Panc1 (cell line): ENCODE measurements around the gene ESYT2. TPM values are rescaled to one million over a fixed set of nuclear protein-coding genes. Genes with fewer than 3 reads are reported as not detected.

Experiments used
- ATAC-seq: fragments of 200-7000 bp; cut with Tn5 transposase; 2 replicates; pipeline ENCODE4 v1.9.1; 2020; ENCODE audit warnings: mild to moderate bottlenecking, moderate library complexity
- BruUV-seq: library from RNA; stranded (reverse); fragments of 400-500 nt; replicated peaks from 2 replicates; lab custom pipeline; 2021; lab: Mats Ljungman, UMichigan
- CTCF ChIA-PET: fragments of 300-600 bp; sonication (Branson Sonifier 250); formaldehyde crosslinking; loops from one replicate; lab custom pipeline; 2022; ENCODE audit warnings: antibody characterized with exemption; lab: Charles Lee
- POLR2A ChIA-PET: fragments of 300-600 bp; sonication (Branson Sonifier 250); formaldehyde crosslinking; loops from one replicate; lab custom pipeline; 2022; ENCODE audit warnings: antibody characterized with exemption; lab: Charles Lee
- DNase-seq: peaks from one replicate; pipeline ENCODE4 v3.0.0-alpha.2; 2010; ENCODE audit warnings: low read depth, low spot score
- H3K27ac ChIP-seq: 2 replicates; pipeline ENCODE4 v1.5.1; 2011; ENCODE audit warnings: mild to moderate bottlenecking, low read length, inconsistent platforms
- H3K27me3 ChIP-seq: fragments of 200-500 bp; sonication (Bioruptor generic); 2 replicates; pipeline ENCODE4 v1.6.0; 2014; ENCODE audit warnings: low read length, inconsistent platforms; ENCODE audit not compliant: control insufficient read depth, insufficient read depth
- H3K36me3 ChIP-seq: fragments of 200-500 bp; sonication (Bioruptor generic); 2 replicates; pipeline ENCODE4 v1.5.1; 2014; ENCODE audit warnings: inconsistent platforms, mild to moderate bottlenecking, low read length, moderate library complexity; ENCODE audit not compliant: control insufficient read depth, insufficient read depth
- H3K4me1 ChIP-seq: 2 replicates; pipeline ENCODE4 v1.5.1; 2011; ENCODE audit warnings: inconsistent platforms, mild to moderate bottlenecking, low read length, moderate library complexity; ENCODE audit not compliant: control insufficient read depth, insufficient read depth
- H3K4me3 ChIP-seq, 2 experiments: 2 replicates each; pipeline ENCODE4 v1.5.1; 2011 to 2012; ENCODE audit warnings: low read depth in 2 of 2, low read length in 2 of 2, mild to moderate bottlenecking in 2 of 2, inconsistent platforms in 1 of 2, moderate library complexity in 1 of 2
- H3K9me3 ChIP-seq: fragments of 200-500 bp; sonication (Bioruptor generic); 2 replicates; pipeline ENCODE4 v1.5.1; 2014; ENCODE audit warnings: low read depth, mild to moderate bottlenecking, inconsistent platforms, low read length, moderate library complexity; ENCODE audit not compliant: control insufficient read depth, insufficient read depth
- CTCF ChIP-seq: fragments of 450-650 bp; IDR thresholded peaks from 2 replicates; pipeline ENCODE4 v1.5.1; 2017; ENCODE audit warnings: mild to moderate bottlenecking
- POLR2AphosphoS5 ChIP-seq: IDR thresholded peaks from 2 replicates; pipeline ENCODE4 v1.6.1; 2012; ENCODE audit warnings: mild to moderate bottlenecking, low read depth, low read length, moderate library complexity
- REST ChIP-seq, 2 experiments: IDR thresholded peaks; 2 replicates each; pipeline ENCODE4 v1.6.1; 2011 to 2012; ENCODE audit warnings: low read depth in 2 of 2, control low read depth in 1 of 2, low read length in 1 of 2, mild to moderate bottlenecking in 1 of 2, moderate library complexity in 1 of 2; ENCODE audit not compliant: insufficient read depth in 1 of 2
- SIN3A ChIP-seq: IDR thresholded peaks from 2 replicates; pipeline ENCODE4 v1.6.1; 2012; ENCODE audit warnings: low read depth, mild to moderate bottlenecking, low read length, moderate library complexity, borderline replicate concordance; ENCODE audit not compliant: insufficient read depth
- TCF7L2 ChIP-seq: IDR thresholded peaks from 2 replicates; pipeline ENCODE4 v1.6.1; 2011; ENCODE audit warnings: mild to moderate bottlenecking, low read depth, low read length, inconsistent platforms
- in situ Hi-C: cut with HindIII; loops from 2 replicates; pipeline ENCODE4 v1.10.0; 2016; ENCODE audit warnings: low sequenced_read_pairs, low pct_unique_long_range_greater_than_20kb
- intact Hi-C: fragments of 100-400 bp; cut with micrococcal nuclease; formaldehyde crosslinking; loops from one replicate; pipeline ENCODE4 v1.10.0; 2022; ENCODE audit not compliant: unreplicated experiment
- total RNA-seq: library from RNA; stranded (reverse); gene quantifications from one replicate; pipeline ENCODE4 v1.2.1, GENCODE V29; 2021; ENCODE audit not compliant: unreplicated experiment

The ESYT2 gene
- total RNA-seq, 1 experiment from 2014 or later = 92.7 TPM

GRCh38 chr7:158782761-158783401 lies 46.4 kb downstream of the ESYT2 start:
- TF ChIP-seq TCF7L2 (no peak), REST (IDR thresholded peaks at IDR 0.05; ENCODE audit: insufficient read depth in 1 of 2, low read depth in 2 of 2, low read length in 1 of 2) (no peak), CTCF (no peak; the same call in none of the 2 replicates), SIN3A (no peak), POLR2AphosphoS5 (no peak)
- Histone ChIP-seq H3K4me3 (no peak overlapping the region), H3K27me3 (no peaks in the 10 kb centered on the region), H3K4me1 (no peaks in the 10 kb centered on the region), H3K27ac (no peak overlapping the region), H3K36me3 (peaks cover 7% of the 10 kb centered on the region), H3K9me3 (no peaks in the 10 kb centered on the region)
- ATAC-seq = peak; percentile 81
- DNase-seq = peak; percentile 5
- intact Hi-C loops = no loop called here
- in situ Hi-C loops = no loop called here
- ChIA-PET CTCF (interaction anchor here (1.0 kb wide), 1 partner anchor 16 kb away, joined by 4 read pairs; no protein-coding TSS in a partner anchor), POLR2A (interaction anchor here (1.2 kb wide), 1 partner anchor 78 kb away, joined by 3 read pairs; the partner anchor contains the start of gene NCAPG2)
- no TSS peak for BruUV-seq

- no peak for ATAC-seq
- in situ Hi-C loops (no loop called here), intact Hi-C loops (no loop called here)
- ChIA-PET POLR2A (no interaction called here), CTCF (no interaction called here)
- BruUV-seq = no TSS peak
- no peak overlapping the region for H3K27ac ChIP-seq
- H3K4me3 ChIP-seq = no peak overlapping the region
- H3K9me3 ChIP-seq = no peaks in the 10 kb centered on the region
- no peaks in the 10 kb centered on the region for H3K27me3 ChIP-seq
- DNase-seq = no peak
- H3K4me1 ChIP-seq = no peaks in the 10 kb centered on the region
- TF ChIP-seq REST (IDR thresholded peaks at IDR 0.05; ENCODE audit: insufficient read depth in 1 of 2, low read depth in 2 of 2, low read length in 1 of 2) (no peak), SIN3A (no peak), POLR2AphosphoS5 (no peak), TCF7L2 (no peak), CTCF (no peak)
- H3K36me3 ChIP-seq = peaks cover 3% of the 10 kb centered on the region
Observed at GRCh38 chr7:158781974-158782664, 47.2 kb downstream of the ESYT2 start.
